ENCODE measurements around the gene USP31.

USP31 gene

DNA sequence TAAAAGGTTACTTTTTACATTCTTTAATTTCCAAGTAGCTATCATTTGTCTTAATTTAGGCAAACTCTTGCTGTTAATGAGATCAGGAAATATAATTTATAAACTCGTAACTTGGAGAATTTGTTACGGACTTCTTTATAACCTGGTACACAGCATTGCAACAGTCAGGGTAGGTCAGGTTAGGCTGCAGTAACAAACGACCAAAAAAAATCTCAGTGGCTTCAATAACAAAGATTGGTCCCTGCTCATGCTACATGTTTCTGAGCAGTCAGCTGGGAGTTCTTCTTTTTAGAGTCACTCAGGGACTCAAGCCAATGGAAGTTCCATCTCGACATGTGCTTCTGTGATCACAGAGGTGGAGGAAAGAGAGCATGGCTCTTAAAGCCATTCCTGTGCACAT lies 110.1 kb downstream of the USP31 start:
- DNase-seq (ENCODE audit: low read depth): no peak
- TF ChIP-seq, protein P1, sequence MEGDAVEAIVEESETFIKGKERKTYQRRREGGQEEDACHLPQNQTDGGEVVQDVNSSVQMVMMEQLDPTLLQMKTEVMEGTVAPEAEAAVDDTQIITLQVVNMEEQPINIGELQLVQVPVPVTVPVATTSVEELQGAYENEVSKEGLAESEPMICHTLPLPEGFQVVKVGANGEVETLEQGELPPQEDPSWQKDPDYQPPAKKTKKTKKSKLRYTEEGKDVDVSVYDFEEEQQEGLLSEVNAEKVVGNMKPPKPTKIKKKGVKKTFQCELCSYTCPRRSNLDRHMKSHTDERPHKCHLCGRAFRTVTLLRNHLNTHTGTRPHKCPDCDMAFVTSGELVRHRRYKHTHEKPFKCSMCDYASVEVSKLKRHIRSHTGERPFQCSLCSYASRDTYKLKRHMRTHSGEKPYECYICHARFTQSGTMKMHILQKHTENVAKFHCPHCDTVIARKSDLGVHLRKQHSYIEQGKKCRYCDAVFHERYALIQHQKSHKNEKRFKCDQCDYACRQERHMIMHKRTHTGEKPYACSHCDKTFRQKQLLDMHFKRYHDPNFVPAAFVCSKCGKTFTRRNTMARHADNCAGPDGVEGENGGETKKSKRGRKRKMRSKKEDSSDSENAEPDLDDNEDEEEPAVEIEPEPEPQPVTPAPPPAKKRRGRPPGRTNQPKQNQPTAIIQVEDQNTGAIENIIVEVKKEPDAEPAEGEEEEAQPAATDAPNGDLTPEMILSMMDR (conservative IDR thresholded peaks at IDR 0.05; ENCODE audit: low read depth, low read length): no peak
- H3K4me3 ChIP-seq (ENCODE audit: low read length): no peak overlapping the region

DNA sequence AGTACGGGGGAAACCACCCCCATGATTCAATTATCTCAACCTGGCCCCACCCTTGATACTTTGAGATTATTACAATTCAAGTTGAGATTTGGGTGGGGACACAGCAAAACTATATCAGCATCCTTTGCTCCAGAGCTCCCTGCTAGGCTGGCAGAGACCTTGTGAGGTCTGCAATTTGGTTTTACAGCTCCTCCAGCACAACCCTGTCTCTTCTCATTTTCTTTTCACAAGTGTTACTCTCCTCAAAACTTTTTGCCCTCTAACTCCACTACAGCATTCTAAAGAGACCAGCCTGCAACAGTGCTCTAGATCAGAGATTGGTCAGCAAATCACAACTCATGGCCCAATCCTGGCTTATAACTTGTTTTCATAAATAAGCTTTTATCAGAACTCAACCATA lies 114.0 kb downstream of the USP31 start:
- TF ChIP-seq, protein P1 (conservative IDR thresholded peaks at IDR 0.05; ENCODE audit: low read depth, low read length): no peak
- no peak overlapping the region for H3K4me3 ChIP-seq (ENCODE audit: low read length)
- DNase-seq (ENCODE audit: low read depth): no peak

- no peak overlapping the region for H3K4me3 ChIP-seq (ENCODE audit: low read length)
- no peak for DNase-seq (ENCODE audit: low read depth)
- TF ChIP-seq, protein P1 (conservative IDR thresholded peaks at IDR 0.05; ENCODE audit: low read depth, low read length): no peak
Measured at GRCh38 chr16:23031508-23032098, 117.6 kb downstream of the USP31 start.

- TF ChIP-seq, protein P1 (conservative IDR thresholded peaks at IDR 0.05; ENCODE audit: low read depth, low read length): no peak
- no peak overlapping the region for H3K4me3 ChIP-seq (ENCODE audit: low read length)
- no peak for DNase-seq (ENCODE audit: low read depth)
Measured at GRCh38 chr16:23029733-23030420, 119.4 kb downstream of the USP31 start.

- no peak overlapping the region for H3K4me3 ChIP-seq (ENCODE audit: low read length)
- no peak for DNase-seq (ENCODE audit: low read depth)
- TF ChIP-seq, protein P1 (conservative IDR thresholded peaks at IDR 0.05; ENCODE audit: low read depth, low read length): no peak
Measured at GRCh38 chr16:23027386-23027785, 121.9 kb downstream of the USP31 start.

DNA sequence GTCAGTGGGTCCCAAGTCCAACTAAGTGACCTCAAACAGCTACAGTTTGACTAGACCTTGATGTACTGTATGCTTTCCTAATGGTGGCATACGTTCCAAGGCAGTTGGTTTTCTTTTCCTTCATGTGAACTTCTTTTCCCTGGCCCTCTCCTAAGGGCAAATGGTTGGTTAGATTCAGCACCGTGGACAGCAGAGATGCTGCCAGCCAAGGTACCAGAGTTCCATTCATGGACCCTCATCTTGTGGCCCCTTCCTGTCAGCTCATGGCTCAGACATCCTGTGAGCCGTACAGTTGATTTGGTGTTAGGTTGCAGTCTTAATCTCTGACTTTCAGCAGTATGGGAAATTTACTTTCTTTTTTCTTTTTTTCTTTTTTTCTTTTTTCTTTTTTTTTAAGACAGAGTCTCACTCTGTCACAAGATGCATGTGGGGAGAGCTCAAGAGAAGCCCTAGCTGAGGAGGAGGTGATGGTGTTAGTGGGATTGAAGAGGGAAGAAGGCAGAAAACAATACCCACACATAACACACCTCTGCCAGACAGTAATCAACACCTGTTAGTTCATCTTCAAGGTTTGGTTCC lies 122.4 kb downstream of the USP31 start:
- DNase-seq (ENCODE audit: low read depth): no peak
- no peak overlapping the region for H3K4me3 ChIP-seq (ENCODE audit: low read length)
- TF ChIP-seq, protein P1 (conservative IDR thresholded peaks at IDR 0.05; ENCODE audit: low read depth, low read length): no peak
